ENCODE results near the gene APH1B.

DNA sequence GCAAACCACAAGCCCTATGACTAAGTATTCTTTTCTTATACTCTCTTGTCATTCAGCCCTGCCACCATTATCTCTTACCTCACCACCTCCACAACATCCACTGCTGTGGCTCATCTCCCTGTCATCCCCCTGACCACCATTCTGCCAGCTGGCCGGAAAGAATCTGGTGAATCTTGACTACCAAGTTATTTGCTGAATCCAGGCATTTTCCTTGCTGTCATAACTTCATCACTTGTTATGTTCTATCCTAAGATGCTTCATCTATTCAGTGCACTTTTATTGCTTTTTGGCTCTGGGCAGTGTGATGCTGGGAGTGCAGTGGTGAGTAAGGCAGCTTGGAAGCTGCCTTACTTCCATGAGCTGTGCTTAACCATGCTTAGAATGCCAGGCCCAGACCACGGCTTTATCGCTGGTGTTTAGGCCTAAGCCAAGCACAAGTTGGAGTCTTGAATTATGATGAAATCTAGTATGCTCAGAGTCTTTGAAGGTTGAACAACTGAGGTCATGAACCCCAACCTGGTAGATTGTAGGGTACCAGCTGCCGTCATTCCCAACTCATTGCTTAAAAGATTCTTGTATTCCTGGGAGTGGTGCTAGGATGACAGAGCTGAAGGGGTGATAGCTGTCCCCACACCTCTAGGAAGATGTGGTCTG is 27.0 kb upstream of the APH1B start:
- no peak for TF ChIP-seq ZNF565 (CRISPR knock-in tag; conservative IDR thresholded peaks at IDR 0.05; ENCODE audit: low read depth)
- no peak for TF ChIP-seq CSRNP3 (CRISPR knock-in tag; IDR thresholded peaks at IDR 0.05)
- TF ChIP-seq ZFP30 (CRISPR knock-in tag; IDR thresholded peaks at IDR 0.05) = no peak
- no peak for TF ChIP-seq CSDC2 (CRISPR knock-in tag; IDR thresholded peaks at IDR 0.05)
- TF ChIP-seq ESRRG (CRISPR knock-in tag; IDR thresholded peaks at IDR 0.05) = no peak
- TF ChIP-seq ARNTL (CRISPR knock-in tag; IDR thresholded peaks at IDR 0.05; ENCODE audit: borderline replicate concordance, low read depth) = no peak
- TF ChIP-seq SNAI2 (CRISPR knock-in tag; IDR thresholded peaks at IDR 0.05) = no peak
- peak; percentile 68 for TF ChIP-seq ISL1 (CRISPR knock-in tag; IDR thresholded peaks at IDR 0.05)
- no peak for TF ChIP-seq OSR1 (CRISPR knock-in tag; IDR thresholded peaks at IDR 0.05)
- TF ChIP-seq GLIS3 (CRISPR knock-in tag; IDR thresholded peaks at IDR 0.05) = no peak
- TF ChIP-seq ZC3H10 (CRISPR knock-in tag; IDR thresholded peaks at IDR 0.05) = peak; percentile 50; the same call in 1 of the 2 replicates
